Measurements from ENCODE around the gene HMG20A.
"Not testable (repeated sequence)": the region's sequence is repeated elsewhere in the genome, so short reads cannot be mapped to it uniquely, and the experiment has no call there.

The HMG20A gene

DNA sequence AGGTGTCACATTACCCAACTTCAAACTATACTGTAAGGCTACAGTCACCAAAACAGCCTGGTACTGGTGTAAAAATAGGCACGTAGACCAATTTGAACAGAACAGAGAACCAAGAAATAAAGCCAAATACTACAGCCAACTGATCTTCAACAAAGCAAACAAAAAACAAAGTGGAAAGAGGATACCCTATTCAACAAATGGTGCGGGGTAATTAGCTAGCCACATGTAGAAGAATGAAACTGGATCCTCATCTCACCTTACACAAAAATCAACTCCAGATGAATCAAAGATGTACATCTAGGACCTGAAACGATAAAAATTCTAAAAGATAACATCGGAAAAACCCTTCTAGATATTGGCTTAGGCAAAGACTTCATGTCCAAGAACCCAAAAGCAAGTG lies 13.8 kb upstream of the HMG20A start:
- no peak for DNase-seq (ENCODE audit: low read depth in 2 of 2)

GRCh38 chr15:77409259-77410156 lies 11.2 kb upstream of the HMG20A start:
- DNase-seq (ENCODE audit: low read depth in 2 of 2), result no peak

GRCh38 chr15:77410157-77410500 lies 10.6 kb upstream of the HMG20A start:
- not testable (repeated sequence) for DNase-seq (ENCODE audit: low read depth in 2 of 2)

- DNase-seq (ENCODE audit: low read depth in 2 of 2), result no peak
Measured at GRCh38 chr15:77410701-77411618, 9.7 kb upstream of the HMG20A start.

DNA sequence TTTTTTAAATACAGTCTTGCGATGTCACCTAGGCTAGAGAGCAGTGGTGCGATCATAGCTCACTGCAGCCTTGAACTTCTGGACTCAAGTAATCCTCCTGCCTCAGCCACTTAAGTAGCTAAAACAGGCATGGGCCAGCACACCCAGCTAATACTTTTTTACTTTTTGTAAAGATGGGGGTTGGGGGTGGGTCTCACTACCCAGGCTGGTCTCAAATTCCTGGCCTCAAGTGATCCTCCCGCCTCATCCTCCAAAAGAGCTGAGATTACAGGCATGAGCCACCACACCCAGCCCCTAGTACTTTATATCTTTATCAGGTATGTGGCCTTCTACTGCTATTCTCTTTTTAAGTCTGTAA lies 9.1 kb upstream of the HMG20A start:
- DNase-seq (ENCODE audit: low read depth in 2 of 2), result no peak

DNA sequence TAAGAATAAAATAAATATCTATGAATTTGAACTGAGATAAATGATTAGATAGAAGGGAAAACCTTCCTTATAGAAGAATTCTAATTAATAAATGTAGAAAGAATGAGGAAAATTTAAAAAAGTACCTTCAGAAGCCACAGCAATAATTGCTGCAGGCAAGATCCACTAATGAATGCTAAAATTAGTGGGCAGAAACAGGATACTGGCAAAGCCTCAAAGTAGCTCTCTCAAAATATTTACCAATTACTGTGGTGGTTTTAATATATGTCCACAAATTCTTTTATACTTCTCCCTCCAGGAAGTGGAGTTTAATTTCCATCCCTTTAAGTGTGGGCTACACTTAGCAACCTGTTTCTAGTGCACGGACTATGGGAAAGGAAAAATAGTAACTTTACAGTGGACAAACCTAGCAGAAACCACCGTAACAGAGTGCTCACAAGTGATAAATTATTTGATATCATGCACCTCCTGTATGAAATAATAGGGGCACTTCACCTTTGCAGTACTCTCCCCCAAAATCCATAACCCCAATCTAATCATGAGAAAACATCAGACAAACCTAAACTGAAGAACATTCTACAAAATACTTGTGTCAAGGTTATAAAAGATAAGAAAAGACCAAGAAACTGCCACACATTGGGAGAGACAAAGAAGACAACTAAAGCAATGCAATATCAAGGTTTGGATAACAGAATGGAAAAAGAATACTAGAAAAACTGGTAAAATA lies 7.6 kb upstream of the HMG20A start:
- no peak for DNase-seq (ENCODE audit: low read depth in 2 of 2)

DNA sequence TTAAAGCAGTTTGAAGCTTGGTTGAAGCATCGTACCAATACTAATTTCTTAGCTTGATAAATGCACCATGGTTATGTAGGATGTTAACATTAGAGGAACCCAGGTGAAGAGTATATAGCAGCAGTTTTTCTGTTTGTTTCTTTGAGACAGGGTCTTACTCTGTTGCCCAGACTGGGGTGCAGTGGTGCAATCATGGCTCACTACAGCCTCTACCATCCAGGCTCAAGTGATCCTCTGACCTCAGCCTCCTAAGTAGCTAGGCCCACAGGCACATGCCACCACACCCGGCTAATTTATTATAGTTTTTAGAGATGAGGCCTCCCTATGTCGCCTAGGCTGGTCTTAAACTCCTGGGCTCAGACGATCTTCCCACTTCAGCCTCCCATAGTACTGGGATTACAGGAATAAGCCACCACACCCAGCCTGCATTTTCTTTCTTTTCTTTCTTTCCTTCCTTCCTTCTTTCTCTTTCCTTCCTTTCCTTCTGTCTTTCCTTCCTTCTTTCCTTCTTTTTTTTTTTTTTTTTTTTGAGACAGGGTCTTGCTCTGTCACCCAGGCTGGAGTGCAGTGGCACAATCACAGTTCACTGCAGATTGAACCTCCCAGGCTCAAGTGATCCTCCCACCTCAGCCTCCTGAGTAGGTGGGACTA lies 6.9 kb upstream of the HMG20A start:
- DNase-seq (ENCODE audit: low read depth in 2 of 2), result no peak

DNA sequence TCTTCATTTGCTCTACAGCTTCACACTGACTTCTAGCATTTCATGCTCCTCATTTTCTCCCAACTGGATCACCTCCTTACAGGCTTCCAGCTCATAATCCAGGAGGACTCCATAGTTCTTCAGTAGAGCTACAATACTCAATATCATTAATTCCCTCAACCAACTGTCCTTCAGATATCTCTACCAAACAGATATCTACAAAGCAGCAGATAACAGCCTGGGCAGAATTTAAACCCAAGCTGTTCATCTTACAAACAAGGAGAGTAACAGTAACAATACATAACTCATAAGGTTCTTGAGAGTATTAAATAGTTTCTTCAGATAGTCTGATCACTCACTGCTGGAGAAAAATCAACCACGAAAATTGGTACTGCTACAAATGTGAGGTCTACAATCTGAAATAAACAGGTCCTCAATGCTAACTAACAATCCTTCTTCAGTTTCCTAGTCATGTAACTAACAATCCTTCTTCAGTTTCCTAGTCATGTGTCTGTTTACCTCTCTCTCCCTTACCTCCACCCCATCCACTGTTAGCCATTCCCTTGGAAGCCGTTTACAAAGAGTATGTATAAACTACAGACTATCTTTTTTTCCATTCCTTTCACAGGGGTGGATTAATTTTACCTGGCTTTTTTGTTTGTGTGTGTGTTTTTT lies 5.8 kb upstream of the HMG20A start:
- DNase-seq (ENCODE audit: low read depth in 2 of 2), result no peak

DNA sequence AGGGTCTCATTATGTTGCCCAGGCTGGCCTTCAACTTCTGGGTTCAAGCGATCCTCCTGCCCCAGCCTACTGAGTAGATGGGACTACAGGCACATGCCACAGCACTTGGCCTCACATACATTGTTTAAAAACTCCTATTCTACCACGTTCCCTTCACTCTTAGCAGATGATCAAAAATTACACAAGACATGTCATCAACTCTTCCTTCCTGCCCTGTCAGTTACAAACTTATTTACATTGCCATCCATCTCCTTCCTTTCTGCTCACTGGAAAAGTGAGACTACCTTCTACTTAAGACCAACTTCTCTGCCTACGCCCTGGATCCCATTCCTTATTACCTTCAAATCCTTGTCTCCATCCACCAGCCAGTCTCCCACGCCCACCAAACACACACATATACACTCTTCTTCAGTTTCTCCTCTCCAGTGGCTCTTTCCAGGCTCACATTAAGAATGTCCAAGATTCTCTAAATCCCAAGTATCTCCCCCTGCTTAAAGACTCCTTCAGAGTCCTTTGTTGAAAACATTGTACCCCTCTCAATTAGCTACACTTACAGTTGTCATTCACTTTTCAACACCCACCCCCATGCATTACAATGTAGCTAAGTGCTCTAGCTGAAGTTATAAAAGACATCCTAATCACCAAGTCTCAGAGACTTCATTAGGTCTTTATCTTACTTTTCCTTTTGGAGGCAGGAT lies 5.1 kb upstream of the HMG20A start:
- no peak for DNase-seq (ENCODE audit: low read depth in 2 of 2)

DNA sequence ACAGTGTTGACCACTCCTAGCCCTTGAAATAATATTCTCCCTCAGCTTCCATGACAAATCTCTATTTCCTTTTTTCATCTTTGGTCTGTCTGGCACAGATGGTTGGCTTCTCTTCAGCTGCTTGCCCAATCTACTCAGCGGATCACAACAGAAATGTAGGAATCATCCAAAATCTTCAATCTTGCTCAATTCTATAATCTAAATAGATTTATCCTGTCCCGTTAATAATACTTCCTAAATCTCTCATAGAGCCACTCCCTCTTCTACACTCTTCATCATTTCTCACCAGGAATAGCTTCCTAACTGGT lies 4.6 kb upstream of the HMG20A start:
- DNase-seq (ENCODE audit: low read depth in 2 of 2), result no peak

DNA sequence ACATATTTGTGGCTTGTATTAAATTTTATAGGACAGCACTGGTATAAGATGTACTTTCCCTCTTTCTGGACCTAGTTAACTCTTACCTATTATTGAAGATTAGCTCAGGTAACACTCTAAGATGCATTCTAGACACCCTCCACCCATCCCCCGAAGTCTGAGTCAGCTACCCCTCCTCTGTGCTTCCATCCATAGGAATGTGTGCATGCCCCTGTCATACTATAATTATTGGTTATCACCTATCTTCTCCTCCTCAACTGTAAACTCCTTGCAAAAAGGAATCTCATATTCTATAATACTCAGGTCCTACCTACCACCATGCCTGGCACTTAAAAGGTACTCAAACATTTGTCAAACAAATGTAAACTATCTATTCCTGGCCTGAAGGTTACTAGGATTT lies 3.7 kb upstream of the HMG20A start:
- DNase-seq (ENCODE audit: low read depth in 2 of 2), result no peak

DNA sequence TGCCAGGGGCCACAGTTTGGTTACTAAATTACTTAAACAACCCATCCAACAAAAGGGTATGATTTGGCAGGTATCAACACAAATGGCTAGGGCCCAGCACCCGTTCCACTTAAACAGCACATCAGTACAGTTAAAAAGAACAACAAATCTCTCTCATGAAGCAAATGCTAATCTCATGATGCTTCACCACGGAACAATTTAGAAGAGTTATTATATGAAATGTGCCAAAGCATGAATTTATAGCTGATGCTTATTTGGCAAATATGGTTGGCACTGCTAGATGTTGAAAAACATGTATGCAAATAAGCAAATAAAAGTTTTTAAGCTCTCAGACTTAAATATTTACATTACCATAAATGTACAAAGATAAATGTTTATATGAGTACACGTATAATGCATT lies 3.1 kb upstream of the HMG20A start:
- no peak for DNase-seq (ENCODE audit: low read depth in 2 of 2)

- no peak for DNase-seq (ENCODE audit: low read depth in 2 of 2)
Measured at GRCh38 chr15:77418391-77418965, 2.2 kb upstream of the HMG20A start.

DNA sequence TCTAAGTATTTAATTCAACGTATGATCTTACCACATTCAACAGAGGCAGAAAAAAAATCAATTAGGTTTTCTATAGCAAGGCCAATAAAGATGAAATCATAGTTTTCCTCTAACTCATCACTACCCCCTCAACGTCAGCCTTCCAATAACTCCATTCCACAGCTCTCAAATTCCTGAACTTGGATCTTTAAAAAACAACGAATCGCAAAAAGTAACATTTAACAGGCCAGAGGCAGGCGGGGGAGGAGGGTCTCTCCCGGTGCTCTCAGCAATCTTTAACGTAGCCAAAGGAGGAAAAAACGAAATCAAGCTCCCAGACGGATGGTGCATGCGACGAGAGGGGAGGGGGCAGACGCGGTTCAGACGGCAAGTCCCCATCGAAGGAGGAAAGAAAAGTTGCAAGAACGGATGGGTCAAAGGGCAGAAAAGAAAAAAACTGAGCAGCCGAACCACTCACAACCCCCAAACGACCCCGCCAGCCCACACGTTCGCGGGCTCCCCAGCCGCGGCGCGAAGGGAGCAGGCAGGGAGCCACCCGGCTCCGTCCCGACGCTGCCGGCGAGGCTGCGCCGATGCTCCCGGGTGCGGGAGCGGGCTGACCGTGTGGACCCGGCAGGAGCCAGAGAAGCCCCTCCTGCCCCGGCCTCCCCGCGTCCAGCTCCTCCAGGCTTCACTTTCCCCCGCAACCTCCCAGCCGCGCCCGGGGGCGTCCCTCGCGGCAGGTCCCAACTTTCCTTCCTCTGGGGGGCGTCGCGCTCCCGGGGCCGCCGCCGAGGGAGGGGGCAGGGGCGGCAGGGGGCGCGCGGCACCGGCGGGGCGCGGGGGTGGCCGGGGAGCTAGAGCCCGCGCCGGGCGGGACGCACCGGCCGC lies 1.5 kb upstream of the HMG20A start:
- peak in 1 of 2 donors; percentile 15 for DNase-seq (ENCODE audit: low read depth in 2 of 2)

DNA sequence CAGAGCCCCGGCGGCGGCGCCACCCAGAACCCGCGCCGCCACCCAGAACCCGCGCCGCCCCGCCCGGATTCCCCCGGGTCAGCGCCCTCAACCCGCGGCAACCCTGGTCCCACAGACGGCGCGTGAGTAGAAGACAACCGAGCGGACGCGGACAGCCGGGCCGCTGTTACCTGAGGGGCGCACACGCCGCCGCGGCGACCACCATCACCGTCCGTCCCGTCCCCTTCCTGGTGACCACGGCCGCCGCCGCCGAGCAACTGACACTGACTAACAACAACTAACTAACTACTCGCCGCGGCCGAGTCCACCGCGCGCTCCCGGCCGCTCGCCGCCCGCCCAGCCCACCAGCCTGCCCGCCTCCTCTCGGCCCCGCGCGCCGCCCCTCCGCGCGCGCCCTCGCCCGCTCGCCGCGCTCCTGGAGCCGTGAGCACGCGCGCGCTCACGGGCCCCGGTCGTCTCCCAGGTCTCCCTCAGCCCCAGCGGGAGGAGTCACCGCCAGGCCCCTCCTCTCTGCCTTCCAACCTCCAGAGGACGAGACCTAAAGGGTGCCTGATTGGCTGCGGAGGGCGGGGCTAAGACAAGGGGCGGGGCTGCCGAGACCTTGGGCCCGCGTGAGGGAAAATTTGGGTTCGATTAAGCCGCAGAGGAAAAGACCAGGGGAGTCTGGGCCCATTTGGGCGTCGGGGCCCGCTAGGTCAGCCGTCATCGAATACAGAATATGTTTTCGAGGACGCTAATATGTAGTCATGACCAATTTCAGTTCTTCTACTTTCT lies 665 bp upstream of the HMG20A start, which contains the start of gene PEAK1:
TSS of gene PEAK1 (minus strand) at position 269 of the 774 bp plus-strand sequence. CDS start 238,178 bp downstream, outside the sequence.
- peak; percentile 98 to 99 for DNase-seq (ENCODE audit: low read depth in 2 of 2)

DNA sequence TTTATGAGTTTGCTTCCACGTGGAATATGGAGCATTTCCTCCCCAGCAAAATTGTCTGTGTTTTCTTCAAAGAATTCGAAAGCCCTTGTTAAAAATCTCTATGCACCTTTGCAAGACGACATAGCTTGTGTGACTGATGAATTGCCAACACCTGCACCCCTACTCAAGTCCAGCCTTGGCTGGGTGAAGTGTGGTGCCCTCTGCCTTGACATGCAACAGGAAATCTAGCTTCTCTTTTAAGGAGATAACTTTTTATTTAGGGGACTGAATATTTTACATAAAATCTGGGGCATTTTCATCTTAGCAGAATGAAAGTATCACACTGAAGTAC lies 647 bp downstream of the HMG20A start:
- DNase-seq (ENCODE audit: low read depth in 2 of 2), result no peak

DNA sequence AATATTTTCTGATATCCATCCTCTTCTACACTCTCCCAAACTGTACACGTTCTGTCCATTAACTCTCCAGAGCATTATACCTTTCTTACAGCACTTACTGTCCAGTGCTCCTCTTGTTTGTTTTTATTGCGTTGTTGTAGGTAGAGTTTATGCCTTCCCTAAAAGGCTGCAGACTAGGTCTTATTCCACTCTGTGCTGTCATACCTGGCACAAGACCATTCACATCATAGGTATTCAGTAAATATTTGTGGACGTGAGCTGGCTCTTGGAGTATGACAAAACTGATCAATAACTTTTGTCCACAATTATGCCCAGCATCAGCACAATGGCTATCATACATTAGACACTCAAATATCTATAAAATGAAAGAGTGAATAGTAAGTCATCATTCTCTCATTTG lies 4.4 kb downstream of the HMG20A start:
- DNase-seq (ENCODE audit: low read depth in 2 of 2), result no peak

DNA sequence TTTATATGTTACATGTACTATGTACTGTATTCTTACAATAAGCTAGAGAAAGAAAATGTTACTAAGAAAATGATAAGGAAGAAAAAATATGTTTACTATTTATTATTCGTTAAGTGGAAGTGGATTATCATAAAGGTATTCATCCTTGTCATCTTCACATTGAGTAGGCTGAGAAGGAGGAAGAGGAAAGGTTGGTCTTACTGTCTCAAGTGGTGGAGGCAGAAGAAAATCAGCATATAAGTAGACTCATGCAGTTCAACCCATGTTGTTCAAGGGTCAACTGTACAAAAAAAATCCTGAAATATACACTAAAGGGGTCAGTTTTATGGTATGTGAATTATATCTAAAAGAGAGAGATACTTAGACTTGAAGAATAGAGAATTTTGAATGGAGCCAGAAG lies 5.7 kb downstream of the HMG20A start:
- DNase-seq (ENCODE audit: low read depth in 2 of 2), result no peak

- DNase-seq (ENCODE audit: low read depth in 2 of 2), result no peak
Measured at GRCh38 chr15:77426871-77427270, 6.2 kb downstream of the HMG20A start.
